HepG2 (cell line): ENCODE results near the gene GPT2.

ENCODE experiments used
- HDAC6 ChIP-seq: fragments of 200-600 bp; sonication (generic); IDR thresholded peaks from 2 replicates; pipeline ENCODE4 v1.7.0; 2017; ENCODE audit warnings: mild to moderate bottlenecking, antibody characterized with exemption, low read length, low read depth
- PPARG ChIP-seq: conservative IDR thresholded peaks from 2 replicates; pipeline ENCODE4 v1.6.1; 2016; ENCODE audit warnings: missing biosample characterization, missing genetic modification reagents
- ZNF124 ChIP-seq: sonication (generic); formaldehyde crosslinking; IDR thresholded peaks from 2 replicates; pipeline ENCODE4 v1.4.0; 2020; ENCODE audit warnings: missing genetic modification reagents

DNA sequence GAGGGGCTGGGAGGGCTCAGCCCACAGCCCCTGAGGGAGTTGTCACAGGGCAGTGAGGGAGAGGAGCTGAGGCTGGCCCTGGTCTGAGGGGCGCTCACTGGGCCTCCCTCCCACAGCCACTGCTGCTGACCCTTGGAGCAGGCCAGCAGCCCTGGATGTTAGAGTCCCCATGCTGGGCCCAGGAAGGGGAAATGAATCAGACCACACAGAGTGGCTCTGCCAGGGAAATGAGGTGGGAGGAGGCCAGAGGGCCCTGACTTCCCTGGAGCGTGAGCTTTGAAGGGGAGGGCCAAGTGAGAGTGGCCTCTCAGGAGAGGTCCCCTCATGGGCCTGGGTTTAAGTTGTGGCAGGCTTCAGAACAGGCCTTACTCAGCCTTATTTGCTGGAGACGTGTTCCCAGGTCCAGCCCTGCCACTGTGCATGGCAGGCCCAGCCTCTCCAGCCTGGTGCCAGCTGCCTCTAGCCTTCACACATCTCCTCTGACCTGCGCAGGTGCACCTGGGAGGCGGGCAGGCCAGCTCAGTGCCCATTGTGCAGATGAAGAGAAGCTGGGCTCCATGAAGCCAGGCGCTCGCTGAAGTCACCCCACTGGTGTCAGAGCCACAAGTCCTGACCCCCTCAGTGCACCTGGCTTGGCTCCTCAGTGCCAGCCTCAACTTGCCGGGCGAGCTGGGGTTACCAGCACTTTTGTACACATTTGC lies 15.4 kb downstream of the GPT2 start:
- no peak for TF ChIP-seq PPARG (CRISPR knock-in tag)
- no peak for TF ChIP-seq HDAC6
- TF ChIP-seq ZNF124: no peak
